GM19455 (cell line): ENCODE data around the gene KRTAP15-1.

ENCODE experiments used
- ATAC-seq: cut with Tn5 transposase; IDR thresholded peaks from one replicate; pipeline ENCODE4 v1.9.1; 2021; ENCODE audit not compliant: unreplicated experiment

Gene KRTAP15-1

GRCh38 chr21:30439975-30440374 is at the start of gene KRTAP15-1:
Gene KRTAP15-1 (plus strand): TSS chr21:30440275. CDS start chr21:30440328, 53 bp downstream.
- ATAC-seq: no peak

- ATAC-seq: no peak
These were observed 48.5 kb upstream of the KRTAP15-1 start for GRCh38 chr21:30391492-30392025.

DNA sequence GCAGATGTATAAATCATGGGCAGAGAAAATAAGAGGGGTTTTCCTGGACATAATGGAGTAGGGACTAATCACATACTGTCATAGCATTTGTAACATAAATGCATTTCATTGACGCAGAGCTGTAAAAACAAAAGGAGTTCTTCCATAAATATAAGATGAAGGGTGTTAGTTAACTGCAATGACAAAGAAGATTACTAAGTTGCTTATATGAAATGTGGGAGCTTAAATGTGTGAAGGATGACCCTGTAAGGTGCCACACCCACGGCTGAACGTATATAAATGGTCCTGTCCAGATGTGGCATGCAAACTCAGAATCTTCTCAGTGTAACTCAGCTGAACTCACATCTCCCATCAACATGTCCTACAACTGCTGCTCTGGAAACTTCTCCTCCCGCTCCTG is 44.3 kb upstream of the KRTAP15-1 start, which contains the start of gene KRTAP13-1:
KRTAP13-1 (plus strand) TSS at position 301 of the 400 bp plus-strand sequence; CDS start at position 357, 56 bp downstream.
- ATAC-seq: no peak

DNA sequence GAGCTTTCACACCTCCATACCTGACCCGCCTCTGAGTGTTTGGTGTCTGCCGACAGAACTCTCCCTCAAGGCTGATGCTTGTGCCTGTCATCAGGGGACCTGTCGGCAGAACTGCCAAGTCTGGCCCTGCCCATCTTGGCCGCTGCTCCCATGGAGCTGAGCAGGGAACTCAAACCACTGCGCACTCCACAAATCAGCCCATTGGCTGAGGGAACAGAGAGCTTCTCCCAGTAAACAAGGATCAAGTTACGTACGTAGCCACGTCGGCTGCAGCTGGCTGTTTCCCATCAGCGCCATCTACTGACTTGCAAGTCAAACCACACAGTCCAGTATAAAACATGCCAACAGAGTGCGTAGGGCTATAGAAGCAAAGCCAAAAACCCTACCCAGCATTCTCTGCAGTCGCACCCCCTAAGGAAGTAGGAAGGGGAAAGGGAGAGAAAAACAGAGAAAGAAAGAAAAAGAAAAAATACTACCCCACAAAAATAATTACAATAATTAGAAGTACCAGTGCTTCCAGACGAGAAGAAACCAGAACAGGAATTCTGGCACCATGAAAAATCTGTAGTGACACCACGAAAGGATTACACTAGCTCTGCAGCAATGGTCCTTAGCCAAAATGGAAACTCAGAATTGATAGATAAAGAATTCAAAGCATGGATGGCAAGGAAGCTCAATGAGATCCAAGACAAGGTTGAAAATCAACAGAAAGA is 31.1 kb upstream of the KRTAP15-1 start:
- ATAC-seq: no peak

DNA sequence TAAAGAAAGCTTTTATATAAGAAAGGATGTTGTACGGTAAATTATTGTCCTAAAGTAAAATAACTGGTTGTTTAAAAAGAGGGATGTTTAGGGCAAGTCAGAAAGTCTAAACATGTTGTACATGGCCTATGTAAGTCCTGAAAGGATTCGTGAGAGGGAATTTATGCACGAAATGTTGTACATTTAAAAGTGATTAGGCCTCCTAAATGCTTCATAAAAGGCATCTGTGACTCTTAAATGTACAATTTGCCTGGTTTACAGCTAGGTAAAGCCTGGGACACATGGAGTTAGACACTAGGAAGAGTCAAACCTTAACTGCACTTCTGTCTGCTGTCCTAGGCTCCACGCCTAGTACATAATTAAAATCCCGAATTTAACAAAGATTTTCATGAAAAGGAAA is 24.1 kb upstream of the KRTAP15-1 start:
- no peak for ATAC-seq

DNA sequence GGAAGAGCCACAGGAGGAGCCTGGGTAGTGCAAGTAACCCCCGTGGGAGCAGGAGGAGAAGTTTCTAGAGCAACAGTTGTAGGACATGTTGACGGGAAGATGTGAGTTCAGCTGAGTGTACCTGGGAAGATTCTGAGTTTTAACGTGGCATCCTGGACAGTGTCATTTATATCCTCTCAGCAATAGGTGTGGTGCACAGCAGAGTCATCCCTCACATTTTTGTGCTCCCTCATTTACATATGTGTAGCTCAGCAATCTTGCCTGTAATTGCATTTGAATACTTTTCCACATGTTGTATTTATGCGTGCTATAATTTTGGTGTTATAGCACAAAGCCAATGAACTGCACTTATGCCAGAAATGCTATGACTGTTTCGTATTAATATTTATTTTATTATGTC is 14.2 kb upstream of the KRTAP15-1 start, which contains the start of gene KRTAP13-3:
KRTAP13-3 (minus strand) TSS at position 101 of the 400 bp plus-strand sequence; CDS start at position 87, 14 bp downstream.
- no peak for ATAC-seq

GRCh38 chr21:30426731-30427130 is 13.3 kb upstream of the KRTAP15-1 start:
- ATAC-seq: no peak

DNA sequence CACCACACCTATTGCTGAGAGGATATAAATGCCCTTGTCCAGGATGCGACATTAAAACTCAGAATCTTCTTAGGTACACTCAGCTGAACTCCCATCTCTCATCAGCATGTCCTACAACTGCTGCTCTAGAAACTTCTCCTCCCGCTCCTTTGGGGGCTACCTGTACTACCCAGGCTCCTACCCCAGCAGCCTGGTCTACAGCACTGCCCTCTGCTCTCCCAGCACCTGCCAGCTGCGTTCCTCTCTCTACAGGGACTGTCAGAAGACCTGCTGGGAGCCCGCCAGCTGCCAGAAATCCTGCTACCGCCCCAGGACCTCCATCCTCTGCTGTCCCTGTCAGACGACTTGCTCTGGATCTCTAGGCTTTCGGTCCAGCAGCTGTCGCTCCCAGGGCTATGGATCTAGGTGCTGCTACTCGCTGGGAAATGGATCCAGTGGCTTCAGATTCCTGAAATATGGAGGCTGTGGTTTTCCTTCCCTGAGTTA is 9.9 kb upstream of the KRTAP15-1 start, which contains the start of gene KRTAP13-4:
KRTAP13-4 (plus strand) TSS at position 51 of the 486 bp plus-strand sequence; CDS start at position 107, 56 bp downstream.
- no peak for ATAC-seq

GRCh38 chr21:30434033-30434631 is 5.9 kb upstream of the KRTAP15-1 start:
- ATAC-seq: no peak

DNA sequence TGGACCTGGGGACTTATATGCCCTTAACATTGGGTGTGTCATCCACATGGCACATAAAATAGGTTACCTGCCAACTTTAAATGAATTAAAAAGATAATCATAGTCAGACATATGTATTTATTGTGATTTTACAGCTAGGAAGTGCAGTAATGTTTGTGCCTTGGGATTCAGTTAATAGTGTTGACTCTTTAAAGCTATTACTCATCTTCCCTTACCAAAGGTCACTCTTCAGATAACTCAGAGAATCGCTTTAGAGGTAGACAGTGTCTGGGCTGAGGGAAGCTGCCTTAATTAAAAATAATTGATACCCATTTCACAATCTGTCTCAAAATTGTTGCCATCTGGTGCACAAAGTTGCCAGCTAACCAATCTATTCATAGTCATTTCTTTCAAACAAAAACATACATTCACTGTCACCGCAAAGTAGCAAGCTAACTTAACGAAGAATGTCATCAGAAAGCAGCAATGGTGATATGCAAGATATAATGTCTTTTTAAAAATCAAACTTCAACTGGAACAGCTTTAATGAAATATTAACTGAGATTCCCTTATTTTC is 3.0 kb upstream of the KRTAP15-1 start:
- ATAC-seq: no peak

DNA sequence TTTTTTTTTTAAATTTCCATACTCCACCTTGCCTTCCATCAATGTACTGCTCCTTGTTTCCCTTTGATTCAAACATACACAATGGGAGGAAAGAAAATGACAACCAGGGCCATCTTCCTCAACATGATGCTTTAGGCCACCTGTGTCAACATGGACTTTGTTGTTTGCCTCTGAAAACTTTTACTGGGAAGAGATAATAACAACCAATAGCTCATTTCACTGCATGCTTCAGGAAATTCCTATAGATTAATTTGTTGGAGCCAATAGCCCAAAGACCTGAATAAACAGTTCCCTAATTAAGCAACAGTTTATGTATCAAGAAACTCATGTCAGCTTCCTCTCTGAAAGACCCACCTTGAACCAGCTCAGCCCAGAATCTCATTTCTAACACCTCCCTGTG is 3.2 kb downstream of the KRTAP15-1 start:
- no peak for ATAC-seq

DNA sequence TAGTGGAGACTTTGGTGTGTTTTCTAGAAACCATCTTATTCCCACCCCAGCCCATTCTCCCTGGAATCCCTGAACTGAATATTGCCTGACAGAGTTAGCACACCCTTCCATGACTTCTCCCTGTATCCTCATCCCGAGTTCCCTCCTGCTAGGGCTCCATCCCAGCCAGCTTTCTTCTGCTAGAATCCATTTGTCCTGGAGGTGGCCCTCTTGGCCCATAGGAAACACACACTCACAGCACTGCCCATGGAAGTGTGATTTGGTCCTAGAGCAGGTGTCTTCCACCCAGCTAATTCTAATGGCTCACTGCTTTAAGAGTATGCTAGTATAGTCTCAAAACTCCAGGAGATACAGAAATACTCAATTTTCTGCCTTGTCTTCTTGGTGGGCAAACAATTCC is 4.1 kb downstream of the KRTAP15-1 start:
- ATAC-seq: no peak

GRCh38 chr21:30447056-30447455 is 7.0 kb downstream of the KRTAP15-1 start:
- ATAC-seq: no peak

- no peak for ATAC-seq
These were observed 8.4 kb downstream of the KRTAP15-1 start for GRCh38 chr21:30448514-30448913.

DNA sequence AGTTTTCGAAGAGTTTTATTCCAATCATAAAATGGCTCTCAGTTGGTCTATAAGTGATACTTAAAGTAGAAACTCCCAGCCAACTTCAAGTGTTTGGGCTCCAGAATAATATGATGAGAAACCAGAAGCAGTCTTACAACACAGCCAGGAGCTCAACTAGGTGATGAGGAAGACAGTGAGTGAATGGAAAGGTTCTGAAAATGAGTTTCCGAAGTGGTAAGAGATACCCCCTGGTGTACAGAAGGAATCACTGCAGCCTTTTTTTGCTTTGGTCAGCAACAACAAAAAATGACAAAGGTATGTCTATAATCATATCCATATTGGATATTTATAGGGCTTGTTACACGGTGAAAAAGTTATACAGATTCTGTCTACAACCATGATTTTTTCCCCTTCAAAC is 23.6 kb downstream of the KRTAP15-1 start:
- ATAC-seq: no peak

DNA sequence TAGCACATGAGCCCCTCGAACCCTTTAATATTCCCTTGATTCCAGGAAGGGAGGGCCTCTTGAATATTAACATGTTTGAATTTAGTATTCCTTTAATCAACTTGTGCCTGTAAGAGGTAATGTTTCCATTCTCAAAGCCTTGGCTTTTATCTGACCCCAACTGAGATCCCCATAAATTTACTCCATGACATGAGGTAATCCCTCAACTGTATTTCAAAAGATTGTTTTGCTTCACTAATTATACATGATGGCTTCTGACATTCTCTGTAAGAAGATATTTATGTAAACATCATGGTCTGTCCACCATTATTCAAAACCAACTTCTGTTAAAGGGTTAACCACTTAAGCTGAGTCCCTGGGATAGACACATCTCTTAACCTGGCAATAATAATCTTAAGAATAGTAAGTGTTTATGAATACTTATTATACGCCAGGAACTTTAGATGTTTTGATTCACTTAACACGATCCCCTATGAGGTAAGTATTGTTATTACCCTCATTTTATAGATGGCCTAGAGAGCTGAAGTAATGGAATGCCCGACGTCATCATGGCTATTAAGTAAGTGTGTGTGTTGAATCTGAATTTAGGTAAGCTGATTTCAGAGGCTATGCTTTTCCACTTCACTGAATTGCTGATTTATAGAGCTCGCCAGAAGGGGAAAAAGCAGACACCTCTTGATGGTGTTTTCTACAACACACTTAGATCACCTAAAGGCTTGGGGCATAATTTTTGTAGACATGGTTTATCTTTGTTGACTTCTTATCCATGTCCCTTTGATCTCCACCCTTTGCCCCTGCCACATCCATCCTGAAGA is 29.0 kb downstream of the KRTAP15-1 start:
- ATAC-seq: no peak

- no peak for ATAC-seq
These were observed 37.9 kb downstream of the KRTAP15-1 start for GRCh38 chr21:30478004-30478403.

DNA sequence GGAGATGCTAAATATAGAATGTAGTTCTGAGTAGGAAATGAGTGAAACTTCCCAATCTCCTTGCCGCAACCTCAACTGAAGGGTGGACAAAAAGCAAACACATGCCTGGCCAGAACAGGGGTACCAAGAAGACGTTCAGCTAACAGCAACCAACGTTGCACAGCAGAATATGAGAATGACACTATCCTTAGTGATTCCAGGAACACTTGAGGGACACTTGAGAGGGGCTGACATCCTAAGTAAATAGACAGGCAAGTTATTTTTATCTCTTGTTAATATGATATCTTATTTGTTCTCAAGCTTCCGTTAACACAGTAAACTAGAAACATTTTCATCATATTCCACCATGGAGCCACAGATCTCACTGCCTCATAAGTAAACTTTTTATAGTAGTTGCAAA is 39.2 kb downstream of the KRTAP15-1 start:
- no peak for ATAC-seq

GRCh38 chr21:30480145-30480544 is 40.1 kb downstream of the KRTAP15-1 start, which contains the start of gene KRTAP19-1:
Gene KRTAP19-1 (minus strand): TSS chr21:30480367. CDS start chr21:30480317, 50 bp downstream.
- no peak for ATAC-seq

GRCh38 chr21:30482130-30482529 is 42.1 kb downstream of the KRTAP15-1 start:
- ATAC-seq: no peak

DNA sequence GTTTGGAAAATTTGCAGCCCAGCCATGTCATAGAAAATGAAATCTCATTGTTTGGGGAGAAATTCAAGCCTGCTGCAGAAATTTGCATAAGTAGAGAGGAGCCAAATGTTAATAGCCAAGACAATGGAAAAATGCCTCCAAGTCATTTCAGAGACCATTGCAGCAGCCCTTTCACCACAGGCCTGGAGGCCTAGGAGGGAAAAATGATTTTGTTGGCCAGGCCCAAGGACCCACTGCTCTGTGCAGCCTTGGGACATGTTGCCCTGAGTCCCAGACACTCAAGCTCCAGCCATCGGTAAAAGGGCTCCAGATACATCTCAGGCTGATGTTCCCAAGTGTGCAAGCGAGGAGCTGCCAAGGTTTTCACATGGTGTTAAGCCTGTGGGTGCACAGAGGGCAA is 46.1 kb downstream of the KRTAP15-1 start:
- ATAC-seq: no peak
